Panc1 (cell line): ENCODE measurements around the gene CNTNAP1.

Source experiments
- SIN3A ChIP-seq: IDR thresholded peaks from 2 replicates; pipeline ENCODE4 v1.6.1; 2012; ENCODE audit warnings: low read depth, mild to moderate bottlenecking, low read length, moderate library complexity, borderline replicate concordance; ENCODE audit not compliant: insufficient read depth
- TF ChIP-seq, protein P1 (sequence below): fragments of 450-650 bp; IDR thresholded peaks from 2 replicates; pipeline ENCODE4 v1.5.1; 2017; ENCODE audit warnings: mild to moderate bottlenecking

DNA sequence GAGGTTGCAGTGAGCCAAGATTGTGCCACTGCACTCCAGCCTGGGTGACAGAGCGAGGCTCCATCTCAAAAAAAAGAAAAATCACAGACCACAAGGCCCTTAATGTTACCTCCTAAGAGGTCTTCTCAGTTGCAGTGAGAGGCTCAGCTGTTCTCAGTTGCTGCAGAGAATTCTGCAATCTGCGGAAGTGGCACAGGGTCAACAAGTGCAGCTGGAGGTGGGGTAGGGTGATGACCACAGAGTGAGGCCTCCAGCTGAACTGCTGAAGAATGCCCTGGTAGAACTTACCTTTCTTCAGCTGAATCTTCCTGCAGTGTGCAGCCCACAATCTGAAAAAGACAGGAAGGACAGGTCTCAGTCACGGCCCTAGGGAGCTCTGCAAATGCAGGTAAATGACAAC lies 26.3 kb downstream of the CNTNAP1 start:
- TF ChIP-seq SIN3A: no peak
- TF ChIP-seq, protein P1, sequence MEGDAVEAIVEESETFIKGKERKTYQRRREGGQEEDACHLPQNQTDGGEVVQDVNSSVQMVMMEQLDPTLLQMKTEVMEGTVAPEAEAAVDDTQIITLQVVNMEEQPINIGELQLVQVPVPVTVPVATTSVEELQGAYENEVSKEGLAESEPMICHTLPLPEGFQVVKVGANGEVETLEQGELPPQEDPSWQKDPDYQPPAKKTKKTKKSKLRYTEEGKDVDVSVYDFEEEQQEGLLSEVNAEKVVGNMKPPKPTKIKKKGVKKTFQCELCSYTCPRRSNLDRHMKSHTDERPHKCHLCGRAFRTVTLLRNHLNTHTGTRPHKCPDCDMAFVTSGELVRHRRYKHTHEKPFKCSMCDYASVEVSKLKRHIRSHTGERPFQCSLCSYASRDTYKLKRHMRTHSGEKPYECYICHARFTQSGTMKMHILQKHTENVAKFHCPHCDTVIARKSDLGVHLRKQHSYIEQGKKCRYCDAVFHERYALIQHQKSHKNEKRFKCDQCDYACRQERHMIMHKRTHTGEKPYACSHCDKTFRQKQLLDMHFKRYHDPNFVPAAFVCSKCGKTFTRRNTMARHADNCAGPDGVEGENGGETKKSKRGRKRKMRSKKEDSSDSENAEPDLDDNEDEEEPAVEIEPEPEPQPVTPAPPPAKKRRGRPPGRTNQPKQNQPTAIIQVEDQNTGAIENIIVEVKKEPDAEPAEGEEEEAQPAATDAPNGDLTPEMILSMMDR: no peak
